HPDE6-E6E7 (cell line): ENCODE results near the gene TMEM190.

Experiments
- DNase-seq: peaks from one replicate; pipeline ENCODE4 v3.0.0; 2011; ENCODE audit warnings: missing footprints; ENCODE audit errors: extremely low spot score

The TMEM190 gene

GRCh38 chr19:55350620-55351315 is 25.9 kb upstream of the TMEM190 start:
- DNase-seq, result no peak

- DNase-seq, result peak; percentile 67
These were observed 24.6 kb upstream of the TMEM190 start for GRCh38 chr19:55352040-55352439.

- no peak for DNase-seq
These were observed 24.0 kb upstream of the TMEM190 start for GRCh38 chr19:55352549-55353145.

- no peak for DNase-seq
These were observed 23.2 kb upstream of the TMEM190 start for GRCh38 chr19:55353356-55353802.

GRCh38 chr19:55353803-55354697 is 22.6 kb upstream of the TMEM190 start:
- DNase-seq, result peak; percentile 86

GRCh38 chr19:55354698-55355212 is 21.9 kb upstream of the TMEM190 start, which contains the start of gene COX6B2:
Gene COX6B2 (minus strand): TSS chr19:55354719. CDS start chr19:55354521, 198 bp downstream.
- no peak for DNase-seq

- no peak for DNase-seq
These were observed 21.3 kb upstream of the TMEM190 start for GRCh38 chr19:55355213-55355821.

- no peak for DNase-seq
These were observed 18.1 kb upstream of the TMEM190 start for GRCh38 chr19:55358493-55358892.

- no peak for DNase-seq
These were observed 17.4 kb upstream of the TMEM190 start for GRCh38 chr19:55358943-55359908.

GRCh38 chr19:55360902-55361301 is 15.7 kb upstream of the TMEM190 start:
- DNase-seq, result no peak

- no peak for DNase-seq
These were observed 14.2 kb upstream of the TMEM190 start for GRCh38 chr19:55362174-55362989.

- no peak for DNase-seq
These were observed 13.5 kb upstream of the TMEM190 start, which contains the start of gene GARIN5B for GRCh38 chr19:55362990-55363716. Gene GARIN5B (minus strand): TSS chr19:55363260. CDS start chr19:55363066, 194 bp downstream.

- no peak for DNase-seq
These were observed 11.4 kb upstream of the TMEM190 start for GRCh38 chr19:55365245-55365644.

GRCh38 chr19:55365964-55366363 is 10.7 kb upstream of the TMEM190 start:
- DNase-seq, result no peak

GRCh38 chr19:55366790-55367189 is 9.8 kb upstream of the TMEM190 start:
- DNase-seq, result no peak

- no peak for DNase-seq
These were observed 8.5 kb upstream of the TMEM190 start for GRCh38 chr19:55368106-55368505.

- DNase-seq, result no peak
These were observed 7.7 kb upstream of the TMEM190 start for GRCh38 chr19:55368701-55369563.
